ENCODE results near the gene CCDC88C.

The CCDC88C gene

DNA sequence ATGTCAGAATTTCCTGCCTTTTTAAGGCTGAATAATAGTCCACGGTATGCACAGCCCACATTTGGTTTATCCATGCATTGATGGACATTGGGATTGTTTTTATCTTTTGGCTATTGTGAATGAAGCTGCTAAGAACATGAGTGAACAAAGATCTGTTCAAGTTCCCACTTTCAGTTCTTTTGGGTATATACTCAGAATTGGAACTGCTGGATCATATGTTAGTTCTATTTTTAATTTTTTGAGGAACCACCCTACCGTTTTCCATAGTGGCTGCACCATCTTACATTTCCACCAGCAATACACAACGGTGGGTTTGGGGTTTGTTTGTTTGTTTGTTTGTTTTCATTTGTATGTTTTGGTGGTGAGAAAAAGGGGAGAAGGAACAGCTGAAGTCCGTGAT lies 179.5 kb downstream of the CCDC88C start:
- Histone ChIP-seq H3K4me1 (ENCODE audit: control insufficient read depth in 2 of 2, insufficient read depth in 2 of 2, low read length in 2 of 2) (peaks cover 0 to 5% of the 10 kb centered on the region in 2 donors), H3K27me3 (ENCODE audit: control insufficient read depth in 2 of 2, insufficient read depth in 2 of 2, low read length in 2 of 2) (no peaks in the 10 kb centered on the region), H3K4me3 (ENCODE audit: low read length in 2 of 2) (no peak overlapping the region), H3K9ac (ENCODE audit: low read depth in 1 of 2, low read length in 2 of 2) (no peak overlapping the region), H3K9me3 (ENCODE audit: control insufficient read depth in 2 of 2, low read length in 2 of 2) (no peaks in the 10 kb centered on the region), H3K36me3 (ENCODE audit: control insufficient read depth in 2 of 2, insufficient read depth in 2 of 2, low read length in 2 of 2) (no peaks in the 10 kb centered on the region), H3K27ac (ENCODE audit: low read depth in 2 of 2, low read length in 2 of 2) (no peak overlapping the region)

DNA sequence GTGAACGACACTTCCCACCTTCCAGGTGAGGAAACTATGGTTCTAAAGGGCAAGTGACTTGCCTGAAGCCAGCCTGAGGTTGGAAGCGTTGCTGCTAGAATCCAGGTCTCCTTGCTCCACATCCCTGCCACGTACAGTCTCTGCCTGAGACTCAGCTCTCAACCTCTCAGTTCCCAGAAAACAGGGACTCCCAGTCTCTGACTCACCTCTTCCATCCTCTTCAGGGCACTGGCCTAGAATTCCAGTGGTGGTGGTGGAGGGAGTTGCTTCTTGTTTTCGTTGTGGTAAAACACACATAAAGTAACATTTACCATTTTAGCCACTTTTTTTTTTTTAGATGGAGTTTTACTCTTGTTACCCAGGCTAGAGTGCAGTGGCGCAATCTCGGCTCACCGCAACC lies 180.4 kb downstream of the CCDC88C start:
- H3K4me1 ChIP-seq (ENCODE audit: control insufficient read depth in 2 of 2, insufficient read depth in 2 of 2, low read length in 2 of 2) = peaks cover 2 to 3% of the 10 kb centered on the region in 2 donors
- H3K36me3 ChIP-seq (ENCODE audit: control insufficient read depth in 2 of 2, insufficient read depth in 2 of 2, low read length in 2 of 2) = no peaks in the 10 kb centered on the region
- no peak overlapping the region for H3K27ac ChIP-seq (ENCODE audit: low read depth in 2 of 2, low read length in 2 of 2)
- no peak overlapping the region for H3K4me3 ChIP-seq (ENCODE audit: low read length in 2 of 2)
- no peaks in the 10 kb centered on the region for H3K9me3 ChIP-seq (ENCODE audit: control insufficient read depth in 2 of 2, low read length in 2 of 2)
- no peak overlapping the region for H3K9ac ChIP-seq (ENCODE audit: low read depth in 1 of 2, low read length in 2 of 2)
- no peaks in the 10 kb centered on the region for H3K27me3 ChIP-seq (ENCODE audit: control insufficient read depth in 2 of 2, insufficient read depth in 2 of 2, low read length in 2 of 2)

DNA sequence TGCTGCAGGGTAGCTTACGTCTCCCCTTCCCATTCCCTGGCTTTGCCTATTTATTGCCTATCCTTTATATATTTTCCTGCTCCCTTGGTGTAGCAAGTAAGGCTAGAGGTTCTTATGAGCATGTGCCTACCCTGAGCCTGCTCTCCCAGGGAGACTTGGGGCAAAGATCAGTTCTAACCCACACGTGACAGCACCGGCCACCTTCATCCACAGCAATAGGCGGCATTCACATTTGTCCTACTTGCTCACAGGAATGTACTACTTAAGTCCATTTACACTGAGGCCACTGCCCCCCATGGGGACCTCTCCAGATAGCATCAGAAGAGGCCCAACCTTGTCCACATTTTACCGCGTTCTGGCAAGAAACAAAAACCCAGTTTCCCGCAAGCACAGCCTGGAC lies 181.8 kb downstream of the CCDC88C start:
- Histone ChIP-seq H3K4me1 (ENCODE audit: control insufficient read depth in 2 of 2, insufficient read depth in 2 of 2, low read length in 2 of 2) (peaks cover 7% of the 10 kb centered on the region in 2 donors), H3K36me3 (ENCODE audit: control insufficient read depth in 2 of 2, insufficient read depth in 2 of 2, low read length in 2 of 2) (no peaks in the 10 kb centered on the region), H3K9me3 (ENCODE audit: control insufficient read depth in 2 of 2, low read length in 2 of 2) (no peaks in the 10 kb centered on the region), H3K27me3 (ENCODE audit: control insufficient read depth in 2 of 2, insufficient read depth in 2 of 2, low read length in 2 of 2) (no peaks in the 10 kb centered on the region), H3K9ac (ENCODE audit: low read depth in 1 of 2, low read length in 2 of 2) (no peak overlapping the region), H3K4me3 (ENCODE audit: low read length in 2 of 2) (no peak overlapping the region), H3K27ac (ENCODE audit: low read depth in 2 of 2, low read length in 2 of 2) (no peak overlapping the region)

DNA sequence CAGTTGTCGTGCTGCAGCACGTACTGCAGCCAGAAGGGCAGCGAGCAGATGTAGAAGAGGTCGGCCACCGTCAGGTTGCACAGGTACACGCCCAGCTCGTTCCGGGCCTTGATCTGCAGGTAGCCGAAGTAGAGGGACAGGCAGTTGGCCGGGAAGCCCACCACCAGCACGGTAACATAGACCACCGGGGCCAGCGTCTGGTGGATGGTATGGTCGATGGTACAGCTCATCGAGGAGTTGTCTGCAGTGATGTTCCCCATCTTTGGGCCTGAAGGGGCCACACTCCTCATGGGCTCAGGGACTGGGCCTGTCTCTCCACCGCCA lies 182.9 kb downstream of the CCDC88C start:
- Histone ChIP-seq H3K9me3 (ENCODE audit: control insufficient read depth in 2 of 2, low read length in 2 of 2) (no peaks in the 10 kb centered on the region), H3K27me3 (ENCODE audit: control insufficient read depth in 2 of 2, insufficient read depth in 2 of 2, low read length in 2 of 2) (no peaks in the 10 kb centered on the region), H3K36me3 (ENCODE audit: control insufficient read depth in 2 of 2, insufficient read depth in 2 of 2, low read length in 2 of 2) (no peaks in the 10 kb centered on the region), H3K4me3 (ENCODE audit: low read length in 2 of 2) (no peak overlapping the region), H3K9ac (ENCODE audit: low read depth in 1 of 2, low read length in 2 of 2) (no peak overlapping the region), H3K4me1 (ENCODE audit: control insufficient read depth in 2 of 2, insufficient read depth in 2 of 2, low read length in 2 of 2) (peaks cover 13% of the 10 kb centered on the region in 2 donors), H3K27ac (ENCODE audit: low read depth in 2 of 2, low read length in 2 of 2) (no peak overlapping the region)

DNA sequence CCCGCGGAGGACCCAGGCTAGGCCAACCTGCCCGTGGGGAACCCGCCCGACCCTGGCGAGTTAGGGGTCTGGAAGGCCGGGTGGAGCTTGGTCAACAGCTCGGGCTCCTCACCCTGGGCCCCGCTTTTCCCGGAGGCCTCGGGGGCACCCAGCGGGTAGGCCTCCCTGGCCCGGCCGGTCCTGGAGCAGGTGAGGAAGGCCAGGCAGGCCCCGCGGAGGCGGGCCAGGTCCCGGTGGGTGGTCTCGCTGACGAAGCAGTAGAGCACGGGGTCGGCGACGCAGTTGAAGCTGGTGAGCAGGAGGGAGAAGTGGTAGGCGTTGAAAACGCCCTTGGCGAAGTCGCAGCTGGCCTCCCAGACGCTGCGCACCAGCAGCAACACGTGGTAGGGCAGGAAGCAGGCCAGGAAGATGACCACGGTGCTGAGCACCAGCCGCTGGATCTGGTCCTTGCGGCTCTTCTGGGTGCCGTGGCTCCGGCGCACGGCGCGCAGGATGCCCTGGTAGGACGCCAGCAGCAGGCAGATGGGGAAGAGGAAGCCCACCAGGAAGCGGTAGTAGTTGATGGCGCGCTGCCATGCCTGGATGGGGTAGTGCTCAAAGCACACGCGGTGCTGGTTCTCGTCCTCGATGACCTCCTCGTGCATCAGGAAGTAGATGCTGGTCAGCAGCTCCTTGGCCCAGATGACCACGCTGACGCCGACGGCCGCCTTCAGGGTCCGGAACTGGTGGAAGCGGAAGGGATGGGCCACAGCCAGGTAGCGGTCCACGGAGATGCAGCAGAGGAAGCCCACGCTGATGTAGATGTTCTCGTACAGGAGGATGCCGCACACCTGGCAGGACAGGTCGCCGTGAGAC lies 183.5 kb downstream of the CCDC88C start:
- Histone ChIP-seq H3K4me1 (ENCODE audit: control insufficient read depth in 2 of 2, insufficient read depth in 2 of 2, low read length in 2 of 2) (peaks cover 13% of the 10 kb centered on the region in 2 donors), H3K27me3 (ENCODE audit: control insufficient read depth in 2 of 2, insufficient read depth in 2 of 2, low read length in 2 of 2) (no peaks in the 10 kb centered on the region), H3K27ac (ENCODE audit: low read depth in 2 of 2, low read length in 2 of 2) (no peak overlapping the region), H3K9ac (ENCODE audit: low read depth in 1 of 2, low read length in 2 of 2) (no peak overlapping the region), H3K9me3 (ENCODE audit: control insufficient read depth in 2 of 2, low read length in 2 of 2) (no peaks in the 10 kb centered on the region), H3K36me3 (ENCODE audit: control insufficient read depth in 2 of 2, insufficient read depth in 2 of 2, low read length in 2 of 2) (no peaks in the 10 kb centered on the region), H3K4me3 (ENCODE audit: low read length in 2 of 2) (no peak overlapping the region)

DNA sequence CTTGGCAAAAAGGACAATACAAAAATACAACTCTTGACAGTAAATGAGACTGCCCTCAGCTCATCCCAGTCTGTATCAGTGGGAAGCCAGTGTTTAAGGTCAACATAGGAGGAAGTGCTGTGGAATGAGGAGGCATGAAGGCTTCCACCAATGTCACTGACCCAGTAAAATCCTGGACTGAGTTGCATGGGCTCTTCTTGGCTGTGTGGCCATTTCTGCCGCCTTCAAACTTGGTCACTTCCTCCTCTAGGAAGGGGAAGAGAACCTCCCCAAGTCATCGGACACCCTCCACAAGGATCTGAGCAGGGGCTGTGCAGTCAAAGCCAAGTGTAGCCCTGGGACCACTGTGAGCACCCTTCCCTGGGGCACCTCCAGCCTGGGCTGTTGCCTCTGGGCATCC lies 185.0 kb downstream of the CCDC88C start:
- Histone ChIP-seq H3K27me3 (ENCODE audit: control insufficient read depth in 2 of 2, insufficient read depth in 2 of 2, low read length in 2 of 2) (no peaks in the 10 kb centered on the region), H3K36me3 (ENCODE audit: control insufficient read depth in 2 of 2, insufficient read depth in 2 of 2, low read length in 2 of 2) (no peaks in the 10 kb centered on the region), H3K9ac (ENCODE audit: low read depth in 1 of 2, low read length in 2 of 2) (no peak overlapping the region), H3K4me3 (ENCODE audit: low read length in 2 of 2) (no peak overlapping the region), H3K9me3 (ENCODE audit: control insufficient read depth in 2 of 2, low read length in 2 of 2) (no peaks in the 10 kb centered on the region), H3K4me1 (ENCODE audit: control insufficient read depth in 2 of 2, insufficient read depth in 2 of 2, low read length in 2 of 2) (peaks cover 13% of the 10 kb centered on the region in 2 donors), H3K27ac (ENCODE audit: low read depth in 2 of 2, low read length in 2 of 2) (peak overlapping the region in 1 of 2 donors; percentile 72)

DNA sequence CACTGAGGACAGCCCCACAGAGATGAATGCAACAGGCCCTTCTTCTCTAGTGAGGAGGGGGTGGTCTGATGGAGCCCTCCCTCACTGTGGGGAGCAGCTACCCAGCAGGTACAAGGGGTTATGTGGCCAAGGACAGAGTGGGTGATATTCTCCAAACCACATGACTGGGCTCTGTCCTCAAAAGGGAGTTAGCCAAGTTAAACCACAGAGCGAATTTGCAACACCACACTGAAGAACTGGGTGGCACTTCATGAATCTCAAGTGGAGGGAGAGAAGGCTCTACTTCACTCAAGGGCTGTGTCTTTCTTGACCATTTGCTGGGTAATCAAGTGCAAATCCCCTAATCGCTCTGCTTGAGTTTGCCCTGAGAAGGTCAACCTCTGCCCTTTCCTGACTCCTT lies 185.6 kb downstream of the CCDC88C start:
- no peaks in the 10 kb centered on the region for H3K27me3 ChIP-seq (ENCODE audit: control insufficient read depth in 2 of 2, insufficient read depth in 2 of 2, low read length in 2 of 2)
- H3K4me3 ChIP-seq (ENCODE audit: low read length in 2 of 2) = no peak overlapping the region
- no peaks in the 10 kb centered on the region for H3K9me3 ChIP-seq (ENCODE audit: control insufficient read depth in 2 of 2, low read length in 2 of 2)
- peaks cover 0 to 5% of the 10 kb centered on the region in 2 donors for H3K36me3 ChIP-seq (ENCODE audit: control insufficient read depth in 2 of 2, insufficient read depth in 2 of 2, low read length in 2 of 2)
- H3K9ac ChIP-seq (ENCODE audit: low read depth in 1 of 2, low read length in 2 of 2) = no peak overlapping the region
- peak overlapping the region; percentile 40 to 72 for H3K27ac ChIP-seq (ENCODE audit: low read depth in 2 of 2, low read length in 2 of 2)
- peaks cover 13% of the 10 kb centered on the region in 2 donors for H3K4me1 ChIP-seq (ENCODE audit: control insufficient read depth in 2 of 2, insufficient read depth in 2 of 2, low read length in 2 of 2)

DNA sequence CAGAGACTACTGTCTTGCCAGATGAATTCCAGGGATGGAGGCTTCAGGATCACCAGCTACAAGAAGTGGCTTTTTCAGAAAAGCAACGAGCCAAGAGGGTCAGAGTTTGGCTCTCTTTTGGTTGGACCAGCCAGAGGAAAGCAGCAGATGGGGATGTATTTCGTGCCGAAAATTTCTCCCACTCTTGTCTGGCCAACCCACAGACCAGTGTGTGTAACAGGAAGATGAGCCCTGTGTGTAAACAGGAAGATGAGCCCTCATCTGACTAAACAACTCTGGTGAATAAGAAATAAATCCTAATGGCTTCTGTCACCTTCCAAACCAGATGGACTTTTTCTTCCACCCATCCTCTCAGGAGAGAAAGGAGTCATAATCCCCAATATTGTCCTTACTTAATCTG lies 186.2 kb downstream of the CCDC88C start:
- peak overlapping the region; percentile 40 to 72 for H3K27ac ChIP-seq (ENCODE audit: low read depth in 2 of 2, low read length in 2 of 2)
- no peaks in the 10 kb centered on the region for H3K27me3 ChIP-seq (ENCODE audit: control insufficient read depth in 2 of 2, insufficient read depth in 2 of 2, low read length in 2 of 2)
- H3K9ac ChIP-seq (ENCODE audit: low read depth in 1 of 2, low read length in 2 of 2) = no peak overlapping the region
- H3K9me3 ChIP-seq (ENCODE audit: control insufficient read depth in 2 of 2, low read length in 2 of 2) = no peaks in the 10 kb centered on the region
- peaks cover 0 to 6% of the 10 kb centered on the region in 2 donors for H3K36me3 ChIP-seq (ENCODE audit: control insufficient read depth in 2 of 2, insufficient read depth in 2 of 2, low read length in 2 of 2)
- H3K4me1 ChIP-seq (ENCODE audit: control insufficient read depth in 2 of 2, insufficient read depth in 2 of 2, low read length in 2 of 2) = peaks cover 13% of the 10 kb centered on the region in 2 donors
- H3K4me3 ChIP-seq (ENCODE audit: low read length in 2 of 2) = no peak overlapping the region

DNA sequence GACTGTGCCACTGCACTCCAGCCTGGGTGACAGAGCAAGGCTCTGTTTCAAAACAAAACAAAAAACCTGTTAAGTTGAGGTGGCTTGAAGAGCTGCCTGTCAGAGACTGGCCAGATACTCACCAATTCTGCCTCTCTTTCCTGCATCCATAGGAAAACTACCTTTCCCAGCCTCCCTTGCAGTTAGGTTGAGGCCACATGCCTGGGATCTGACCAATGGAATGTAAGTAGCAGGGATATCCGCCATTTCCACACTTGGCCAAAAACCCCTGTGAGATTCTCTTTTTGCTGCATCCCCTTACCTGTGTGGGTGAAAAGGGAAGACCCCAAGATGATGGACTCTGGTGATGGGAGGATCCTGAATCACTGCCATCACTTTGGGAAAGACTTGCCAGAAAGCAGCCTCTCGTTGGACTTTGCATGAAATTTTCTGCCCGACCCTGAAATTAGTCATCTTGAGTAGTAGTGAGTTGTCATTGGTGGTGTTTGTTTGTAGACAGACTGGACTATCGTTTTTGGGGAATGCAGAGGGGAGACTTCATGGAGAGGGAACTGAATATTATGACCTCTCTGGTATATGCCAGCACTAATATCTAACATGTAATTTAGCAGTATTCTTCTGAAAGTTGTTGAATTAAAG lies 187.1 kb downstream of the CCDC88C start:
- Histone ChIP-seq H3K9me3 (ENCODE audit: control insufficient read depth in 2 of 2, low read length in 2 of 2) (no peaks in the 10 kb centered on the region), H3K27me3 (ENCODE audit: control insufficient read depth in 2 of 2, insufficient read depth in 2 of 2, low read length in 2 of 2) (no peaks in the 10 kb centered on the region), H3K36me3 (ENCODE audit: control insufficient read depth in 2 of 2, insufficient read depth in 2 of 2, low read length in 2 of 2) (peaks cover 0 to 6% of the 10 kb centered on the region in 2 donors), H3K9ac (ENCODE audit: low read depth in 1 of 2, low read length in 2 of 2) (no peak overlapping the region), H3K27ac (ENCODE audit: low read depth in 2 of 2, low read length in 2 of 2) (peak overlapping the region; percentile 40 to 72), H3K4me1 (ENCODE audit: control insufficient read depth in 2 of 2, insufficient read depth in 2 of 2, low read length in 2 of 2) (peaks cover 13% of the 10 kb centered on the region in 2 donors), H3K4me3 (ENCODE audit: low read length in 2 of 2) (no peak overlapping the region)

DNA sequence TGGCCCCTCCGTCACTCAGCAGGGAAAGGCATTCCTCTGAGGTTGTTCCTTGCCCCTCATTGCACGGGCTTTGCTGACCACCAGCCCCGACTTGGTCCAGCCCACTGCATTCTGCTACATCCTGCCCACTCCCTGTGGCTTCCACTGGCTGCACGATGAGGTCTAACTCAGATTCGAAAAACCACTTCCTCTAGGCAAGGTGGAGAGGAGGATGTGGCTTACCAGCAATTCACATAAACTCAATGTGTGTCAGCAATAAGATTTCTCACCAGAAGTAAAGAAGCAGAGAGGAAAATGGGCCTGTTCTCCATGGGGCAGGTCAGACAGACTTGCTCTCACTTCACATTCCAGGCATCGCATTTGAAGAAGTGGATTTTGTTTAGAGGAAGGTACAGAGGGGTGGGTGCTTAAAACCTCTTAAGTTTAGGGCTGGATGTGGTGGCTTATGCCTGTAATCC lies 187.8 kb downstream of the CCDC88C start:
- H3K9ac ChIP-seq (ENCODE audit: low read depth in 1 of 2, low read length in 2 of 2) = no peak overlapping the region
- peaks cover 2 to 14% of the 10 kb centered on the region in 2 donors for H3K36me3 ChIP-seq (ENCODE audit: control insufficient read depth in 2 of 2, insufficient read depth in 2 of 2, low read length in 2 of 2)
- H3K4me1 ChIP-seq (ENCODE audit: control insufficient read depth in 2 of 2, insufficient read depth in 2 of 2, low read length in 2 of 2) = peaks cover 13% of the 10 kb centered on the region in 2 donors
- H3K4me3 ChIP-seq (ENCODE audit: low read length in 2 of 2) = no peak overlapping the region
- H3K27ac ChIP-seq (ENCODE audit: low read depth in 2 of 2, low read length in 2 of 2) = peak overlapping the region in 1 of 2 donors; percentile 72
- H3K9me3 ChIP-seq (ENCODE audit: control insufficient read depth in 2 of 2, low read length in 2 of 2) = no peaks in the 10 kb centered on the region
- no peaks in the 10 kb centered on the region for H3K27me3 ChIP-seq (ENCODE audit: control insufficient read depth in 2 of 2, insufficient read depth in 2 of 2, low read length in 2 of 2)
